Activated CD4-positive, CD25-positive, alpha-beta regulatory T cell (primary cell): ENCODE data around the gene LAIR2.
"Not testable (repeated sequence)": the region's sequence is repeated elsewhere in the genome, so short reads cannot be mapped to it uniquely, and the experiment has no call there.

Experiments
- DNase-seq, 4 experiments: peaks; one replicate each; lab custom pipeline; 2025; lab: John Stamatoyannopoulos, UW

LAIR2 gene

GRCh38 chr19:54464630-54465425 is 37.8 kb upstream of the LAIR2 start:
- peak; percentile 50 to 63 (median 52) for DNase-seq

- no peak for DNase-seq
Measured at GRCh38 chr19:54465426-54466109, 37.1 kb upstream of the LAIR2 start.

DNA sequence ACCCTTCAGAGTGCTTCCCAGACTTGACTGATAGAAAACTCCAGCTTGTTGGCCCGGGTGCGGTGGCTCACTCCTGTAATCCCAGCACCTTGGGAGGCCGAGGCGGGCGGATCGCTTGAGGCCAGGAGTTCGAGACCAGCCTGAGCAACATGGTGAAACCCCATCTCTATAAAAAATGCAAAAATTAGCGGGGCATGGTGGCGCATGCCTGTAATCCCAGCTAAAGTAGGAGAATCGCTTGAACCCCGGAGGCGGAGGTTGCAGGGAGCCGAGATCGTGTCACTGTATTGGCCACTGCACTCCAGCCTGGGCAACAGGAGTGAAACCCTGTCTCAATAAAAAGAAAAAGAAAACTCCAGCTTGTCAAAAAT is 36.5 kb upstream of the LAIR2 start:
- DNase-seq: not testable (repeated sequence)

DNA sequence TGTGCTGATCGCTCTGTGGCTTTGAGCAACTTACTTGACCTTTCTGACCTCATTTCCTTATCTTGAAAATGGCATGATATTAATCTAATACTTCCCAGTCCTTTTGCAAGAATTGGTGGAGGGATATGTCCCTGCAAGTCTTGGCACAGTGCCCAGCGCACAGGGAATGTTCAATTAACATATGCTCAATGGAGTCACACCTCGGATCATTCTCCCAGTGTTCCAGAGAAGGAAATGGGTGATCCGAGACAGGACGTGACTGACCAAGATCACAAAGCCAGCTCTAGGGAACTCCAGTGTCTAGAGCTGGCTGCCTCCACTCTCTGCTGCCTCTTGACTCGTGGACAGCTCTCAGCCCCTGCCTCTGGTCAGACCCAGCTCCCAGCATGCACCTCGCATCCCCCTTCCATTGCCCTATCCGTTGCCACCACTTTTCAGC is 33.1 kb upstream of the LAIR2 start:
- no peak for DNase-seq

DNA sequence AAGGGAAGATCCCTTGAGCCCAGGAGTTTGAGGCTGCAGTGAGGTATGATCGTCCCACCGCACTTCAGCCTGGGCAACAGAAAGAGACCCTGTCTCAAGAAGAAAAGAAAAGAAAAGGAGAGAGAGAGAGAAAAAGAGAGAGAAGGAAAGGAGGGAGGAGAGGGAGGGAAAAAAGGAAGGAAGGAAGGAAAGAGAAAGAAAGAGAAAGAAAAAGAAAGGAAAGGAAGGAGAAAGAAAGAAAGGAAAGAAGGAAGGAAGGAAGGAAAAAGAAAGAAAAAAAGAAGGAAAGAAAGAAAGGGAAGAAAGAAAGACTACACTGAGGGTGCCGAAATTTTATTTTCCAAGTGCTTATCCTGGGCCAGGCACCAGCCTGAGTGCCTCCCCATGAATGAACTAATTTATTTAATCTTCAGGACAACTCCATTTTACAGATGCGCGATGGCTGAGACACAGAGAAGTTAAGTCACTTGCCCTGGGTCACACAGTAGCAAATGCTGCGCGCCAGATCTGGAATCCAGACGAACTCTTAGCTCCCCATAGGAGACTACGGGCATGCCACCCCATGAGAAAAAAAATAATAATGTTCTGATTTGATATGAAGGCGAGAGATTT is 32.2 kb upstream of the LAIR2 start:
- DNase-seq: no peak

DNA sequence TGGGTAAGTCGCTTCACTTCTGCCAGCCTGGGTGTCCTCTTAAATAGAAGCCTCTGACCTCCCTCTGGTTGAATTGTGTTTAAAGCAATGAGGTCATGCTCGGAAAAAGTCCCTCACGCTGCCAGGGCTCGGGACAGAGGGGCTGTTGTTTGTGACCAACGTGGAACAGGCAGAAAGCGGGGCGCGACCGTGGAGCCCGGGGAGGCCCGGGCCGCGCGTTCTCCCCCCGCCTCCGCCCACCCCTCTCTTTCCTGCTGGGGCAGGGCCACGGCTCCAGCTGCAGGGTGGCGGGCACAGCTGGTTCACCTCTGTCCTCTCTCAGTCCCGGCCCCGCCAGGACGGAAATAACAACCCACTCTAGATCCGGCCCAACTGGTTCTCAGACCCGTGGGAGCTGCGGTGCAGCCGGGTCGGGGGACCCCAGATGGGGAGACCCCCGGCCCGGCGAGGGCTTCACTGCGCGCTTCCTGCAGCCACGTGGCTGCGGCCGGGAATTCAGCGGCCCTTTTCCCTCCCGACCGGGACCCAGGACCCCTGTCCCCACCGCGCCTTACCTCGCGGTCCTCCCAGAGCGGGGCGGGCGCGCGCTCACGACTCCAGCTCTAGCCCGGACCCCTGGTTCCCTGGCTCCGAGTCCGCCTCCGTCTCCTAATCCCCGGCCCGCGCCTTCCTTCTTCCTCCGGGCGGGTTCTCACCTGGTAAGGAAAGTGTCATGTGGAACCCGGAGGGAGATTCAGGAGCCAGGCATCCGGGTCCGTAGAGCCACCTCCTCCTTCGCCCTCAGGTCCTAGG is 31.4 kb upstream of the LAIR2 start:
- no peak for DNase-seq

DNA sequence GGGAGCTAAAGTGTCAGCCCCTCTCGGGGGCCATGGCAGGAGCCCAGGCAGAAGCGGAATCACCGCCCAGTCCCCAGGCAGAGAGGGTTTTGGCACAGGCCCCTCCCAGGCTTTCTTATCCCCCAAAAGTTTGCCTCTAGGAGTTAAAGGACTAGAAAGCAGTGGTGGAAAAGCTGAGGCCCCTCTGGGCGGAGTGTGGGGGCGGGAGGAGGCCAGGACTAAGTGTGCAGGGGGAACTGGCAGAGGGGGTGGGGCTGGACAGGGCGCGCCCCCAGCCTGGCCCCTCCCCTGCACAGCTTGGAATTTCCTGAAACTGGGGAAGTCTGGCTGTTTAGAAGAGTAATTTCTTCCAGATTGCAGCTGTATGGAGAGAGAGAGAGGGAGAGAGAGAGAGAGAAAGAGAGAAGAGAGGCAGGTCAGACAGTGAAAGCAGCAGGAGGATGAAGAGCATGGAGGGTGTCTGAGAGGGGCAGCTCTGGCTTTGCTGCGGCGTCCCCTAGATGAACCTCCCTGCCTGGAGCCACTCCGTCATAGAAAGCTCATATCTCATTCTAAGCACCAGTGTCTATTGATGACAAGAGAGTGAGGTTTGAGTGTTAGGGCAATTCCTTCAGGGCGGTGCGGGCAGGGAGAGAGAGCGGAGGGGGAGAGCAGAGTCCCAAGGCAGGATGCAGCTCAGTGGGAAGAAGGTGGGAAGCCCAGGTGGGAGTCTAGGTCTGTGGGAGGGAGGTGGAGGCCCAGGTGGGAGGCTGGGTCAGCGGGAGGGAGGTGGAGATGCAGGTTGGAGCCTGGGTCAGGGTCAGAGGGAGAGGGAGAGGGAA is 29.4 kb upstream of the LAIR2 start, which contains the start of gene CDC42EP5:
Gene CDC42EP5, minus strand, starts transcription at position 226 of the 821 bp plus-strand sequence. CDS start 7,749 bp downstream, outside the sequence.
- DNase-seq: no peak

DNA sequence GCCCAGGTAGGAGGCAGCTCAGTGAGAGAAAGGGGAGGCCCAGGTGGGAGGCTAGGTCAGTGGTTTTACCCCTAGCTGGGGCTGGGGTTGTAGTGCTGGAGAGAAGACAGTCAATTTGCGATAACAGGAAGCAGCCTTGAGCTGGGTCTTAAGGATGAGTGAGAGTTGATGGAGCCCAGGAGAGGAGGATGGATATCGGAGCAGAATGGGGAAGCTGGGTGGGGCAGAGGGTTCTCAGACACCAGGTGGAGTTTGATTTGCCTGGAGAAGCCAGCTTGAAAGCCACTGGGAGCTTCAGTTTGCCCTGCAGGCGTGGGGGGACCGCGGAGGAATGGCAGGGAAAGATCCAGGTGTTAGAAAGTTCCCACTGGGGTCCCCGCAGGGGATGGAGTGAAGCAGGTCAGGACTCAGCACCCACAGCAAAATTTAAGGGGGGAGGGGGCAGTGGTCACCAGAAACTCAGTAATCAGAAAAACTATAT is 28.7 kb upstream of the LAIR2 start:
- no peak for DNase-seq

GRCh38 chr19:54475706-54476105 is 26.9 kb upstream of the LAIR2 start:
- no peak for DNase-seq

- DNase-seq: no peak
Measured at GRCh38 chr19:54477650-54478049, 25.0 kb upstream of the LAIR2 start.

- DNase-seq: no peak
Measured at GRCh38 chr19:54478677-54479266, 23.9 kb upstream of the LAIR2 start.

DNA sequence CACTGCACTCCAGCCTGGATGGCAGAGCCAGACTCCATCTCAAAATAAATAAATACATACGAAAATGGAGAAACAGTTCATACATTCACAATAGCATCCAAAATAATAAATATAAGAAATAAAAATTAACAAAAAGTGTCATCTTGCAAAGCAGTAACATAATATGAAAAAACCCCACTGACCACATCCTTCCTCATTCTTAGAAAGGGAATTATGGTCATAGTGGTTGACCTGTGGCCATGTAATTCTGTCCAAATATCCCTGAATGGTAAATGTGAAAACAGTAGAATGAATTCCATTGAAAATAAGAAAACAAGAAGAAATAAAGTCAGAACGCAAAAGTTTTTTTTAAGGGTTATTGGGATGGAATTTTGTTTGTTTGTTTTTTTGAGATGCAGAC is 22.6 kb upstream of the LAIR2 start:
- DNase-seq: no peak

- no peak for DNase-seq
Measured at GRCh38 chr19:54481326-54481930, 21.2 kb upstream of the LAIR2 start.

DNA sequence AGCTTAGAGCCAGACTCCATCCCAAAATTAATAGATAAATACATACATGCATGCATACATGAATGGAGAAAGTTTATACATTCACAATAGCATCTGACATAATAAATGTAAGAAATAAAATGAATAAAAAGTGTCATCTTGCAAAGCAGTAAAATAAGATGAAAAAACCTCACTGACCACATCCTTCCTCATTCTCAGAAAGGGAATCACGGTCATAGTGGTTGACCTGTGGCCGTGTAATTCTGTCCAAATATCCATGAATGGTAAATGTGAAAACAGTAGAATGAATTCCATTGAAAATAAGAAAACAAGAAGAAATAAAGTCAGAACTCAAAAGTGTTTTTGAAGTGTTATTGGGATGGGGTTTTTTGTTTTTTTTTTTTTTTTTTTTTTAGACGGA is 19.7 kb upstream of the LAIR2 start:
- DNase-seq: no peak

- no peak for DNase-seq
Measured at GRCh38 chr19:54484451-54484850, 18.2 kb upstream of the LAIR2 start.

DNA sequence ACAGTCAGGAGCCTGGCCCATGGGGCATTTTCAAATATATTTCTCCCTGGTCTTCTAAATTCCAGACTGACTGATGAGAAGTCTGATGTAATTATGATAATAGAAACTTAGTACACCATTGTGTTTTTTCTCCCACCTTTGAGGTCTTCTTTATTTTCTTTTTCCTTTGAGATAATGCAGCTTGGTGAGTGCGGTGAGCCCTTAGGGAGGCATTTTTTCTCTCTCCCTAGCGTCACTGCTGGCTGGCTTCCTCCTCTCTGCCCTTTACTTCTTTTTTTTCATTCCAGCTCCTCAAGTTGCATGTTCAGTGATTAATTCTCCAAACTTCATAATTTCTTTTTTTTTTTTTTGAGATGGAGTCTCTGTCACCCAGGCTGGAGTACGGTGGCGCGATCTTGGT is 16.8 kb upstream of the LAIR2 start:
- DNase-seq: no peak

DNA sequence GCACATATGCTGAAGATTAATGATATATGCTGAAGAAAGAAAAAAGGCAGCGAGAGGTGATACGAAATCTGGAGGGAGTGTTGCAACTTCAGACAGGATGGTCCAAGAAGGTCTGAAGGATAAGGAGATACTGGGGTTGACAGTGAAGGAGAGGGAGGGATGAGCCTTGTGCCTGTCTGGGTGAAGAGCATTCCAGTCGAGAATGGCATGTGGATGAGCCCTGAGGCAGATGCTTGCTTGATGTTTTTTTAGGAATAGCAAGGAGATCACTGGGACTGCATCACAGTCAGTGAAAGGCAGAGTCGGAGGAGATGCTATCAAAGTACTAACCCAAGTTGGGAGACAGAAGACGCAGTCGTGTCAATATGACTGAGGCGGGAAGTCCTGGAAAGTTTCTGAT is 13.3 kb upstream of the LAIR2 start:
- no peak for DNase-seq

GRCh38 chr19:54489766-54490165 is 12.9 kb upstream of the LAIR2 start:
- no peak for DNase-seq

DNA sequence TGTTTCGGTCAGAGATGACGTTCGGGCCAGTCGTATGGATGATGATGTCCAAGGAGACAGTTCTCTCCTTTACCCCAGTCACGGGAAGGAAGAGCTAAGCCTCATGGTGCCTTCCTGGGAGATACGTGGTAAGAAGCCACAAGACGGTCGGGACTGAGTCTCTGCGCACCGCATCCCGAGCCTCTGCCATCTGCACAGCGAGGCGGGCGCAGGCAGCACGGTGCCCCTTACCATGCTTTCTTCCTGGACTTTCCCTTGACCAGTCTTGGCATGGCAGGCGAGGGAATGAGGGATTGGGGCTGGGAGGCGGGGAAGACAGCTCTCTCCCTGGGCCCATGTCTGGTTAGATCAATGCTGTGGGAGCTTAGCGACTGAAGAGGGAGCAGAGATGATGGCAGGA is 10.1 kb upstream of the LAIR2 start:
- no peak for DNase-seq

DNA sequence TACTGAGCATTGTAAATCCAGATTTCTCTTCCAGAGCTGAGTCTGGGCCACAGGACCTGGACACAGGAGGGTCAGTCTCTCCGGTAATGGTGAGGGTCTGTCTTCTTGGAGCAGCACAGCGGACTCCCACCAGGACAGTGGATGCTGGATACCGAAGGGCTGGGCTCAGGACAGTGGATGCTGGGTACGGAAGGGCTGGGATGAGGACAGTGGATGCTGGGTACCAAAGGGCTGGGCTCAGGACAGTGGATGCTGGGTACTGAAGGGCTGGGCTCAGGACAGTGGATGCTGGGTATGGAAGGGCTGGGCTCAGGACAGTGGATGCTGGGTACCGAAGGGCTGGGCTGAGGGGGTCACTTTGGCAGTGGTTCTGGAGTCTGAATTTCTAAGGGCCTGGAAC is 9.6 kb upstream of the LAIR2 start:
- DNase-seq: not testable (repeated sequence)
